WTC11 (cell line): ENCODE data around the gene SGCD. TPM values are rescaled to one million over a fixed set of nuclear protein-coding genes. Genes with fewer than 3 reads are reported as not detected.

Source experiments
- ATAC-seq: fragments of 200-7000 bp; cut with Tn5 transposase; 2 replicates; pipeline ENCODE4 v1.10.0; 2021; ENCODE audit warnings: mild to moderate bottlenecking, moderate library complexity
- CTCF ChIA-PET: fragments of 300-600 bp; sonication (Branson Sonifier 250); formaldehyde crosslinking; loops from one replicate; lab custom pipeline; 2021; ENCODE audit warnings: antibody characterized with exemption; lab: Charles Lee
- POLR2A ChIA-PET: fragments of 350-600 bp; sonication (Branson Sonifier 250); formaldehyde crosslinking; loops from one replicate; lab custom pipeline; 2021; ENCODE audit warnings: antibody characterized with exemption; lab: Charles Lee
- DNase-seq: peaks from one replicate; pipeline ENCODE4 v3.0.0; 2021; ENCODE audit warnings: low spot score
- H3K27ac Mint-ChIP-seq: 2 replicates; pipeline ENCODE4 v1.8.0; 2021; ENCODE audit warnings: mixed read lengths
- H3K27me3 Mint-ChIP-seq: 2 replicates; pipeline ENCODE4 v1.8.0; 2021; ENCODE audit warnings: low read depth, mild to moderate bottlenecking, moderate library complexity, mixed read lengths
- H3K36me3 Mint-ChIP-seq: 2 replicates; pipeline ENCODE4 v1.8.0; 2021; ENCODE audit warnings: mixed read lengths
- H3K4me1 Mint-ChIP-seq: 2 replicates; pipeline ENCODE4 v1.8.0; 2022; ENCODE audit warnings: mixed read lengths
- H3K4me3 Mint-ChIP-seq: 2 replicates; pipeline ENCODE4 v1.8.0; 2021; ENCODE audit warnings: mild to moderate bottlenecking, moderate library complexity, mixed read lengths
- H3K9me3 Mint-ChIP-seq: 2 replicates; pipeline ENCODE4 v1.8.0; 2021; ENCODE audit warnings: mixed read lengths
- ELF4 ChIP-seq: sonication (generic); formaldehyde crosslinking; IDR thresholded peaks from 2 replicates; pipeline ENCODE4 v1.8.1; 2022; ENCODE audit warnings: low read depth, mild to moderate bottlenecking, moderate library complexity, missing genetic modification reagents
- EMX1 ChIP-seq: fragments of 250-450 bp; sonication (Bioruptor Pico); IDR thresholded peaks from 2 replicates; pipeline ENCODE4 v1.8.0; 2021; ENCODE audit warnings: mild to moderate bottlenecking
- ETV6 ChIP-seq: sonication (generic); formaldehyde crosslinking; IDR thresholded peaks from 2 replicates; pipeline ENCODE4 v1.8.1; 2022; ENCODE audit warnings: mild to moderate bottlenecking, missing genetic modification reagents
- FOXJ3 ChIP-seq: sonication (generic); formaldehyde crosslinking; IDR thresholded peaks from 2 replicates; pipeline ENCODE4 v1.9.0; 2021; ENCODE audit warnings: missing genetic modification reagents, mild to moderate bottlenecking, borderline replicate concordance
- FOXK1 ChIP-seq: sonication (generic); formaldehyde crosslinking; IDR thresholded peaks from 2 replicates; pipeline ENCODE4 v1.8.0; 2022; ENCODE audit warnings: mild to moderate bottlenecking, moderate library complexity, missing genetic modification reagents
- FOXP1 ChIP-seq: sonication (generic); formaldehyde crosslinking; IDR thresholded peaks from 2 replicates; pipeline ENCODE4 v1.8.0; 2022; ENCODE audit warnings: missing genetic modification reagents, mild to moderate bottlenecking, moderate library complexity, borderline replicate concordance
- GRHL2 ChIP-seq: fragments of 250-450 bp; sonication (Bioruptor Pico); IDR thresholded peaks from 2 replicates; pipeline ENCODE4 v1.8.0; 2022; ENCODE audit warnings: mild to moderate bottlenecking, moderate library complexity; ENCODE audit not compliant: insufficient replicate concordance, severe bottlenecking
- GTF2I ChIP-seq: fragments of 250-450 bp; sonication (Bioruptor Pico); conservative IDR thresholded peaks from 2 replicates; pipeline ENCODE4 v1.4.0; 2021; ENCODE audit warnings: mild to moderate bottlenecking
- HMGA2 ChIP-seq: fragments of 250-450 bp; sonication (Bioruptor Pico); IDR thresholded peaks from 2 replicates; pipeline ENCODE4 v1.4.0; 2021; ENCODE audit warnings: mild to moderate bottlenecking, moderate library complexity
- JUN ChIP-seq: sonication (generic); formaldehyde crosslinking; IDR thresholded peaks from 2 replicates; pipeline ENCODE4 v1.8.0; 2023; ENCODE audit warnings: mild to moderate bottlenecking, missing genetic modification reagents
- KAT7 ChIP-seq: sonication (generic); formaldehyde crosslinking; IDR thresholded peaks from 2 replicates; pipeline ENCODE4 v1.8.1; 2023; ENCODE audit warnings: missing genetic modification reagents, mild to moderate bottlenecking, borderline replicate concordance
- MLX ChIP-seq: sonication (generic); formaldehyde crosslinking; IDR thresholded peaks from 2 replicates; pipeline ENCODE4 v1.8.1; 2023; ENCODE audit warnings: mild to moderate bottlenecking, missing genetic modification reagents, moderate library complexity
- MYBL2 ChIP-seq: sonication (generic); formaldehyde crosslinking; IDR thresholded peaks from 2 replicates; pipeline ENCODE4 v1.8.1; 2023; ENCODE audit warnings: mild to moderate bottlenecking, moderate library complexity, missing genetic modification reagents
- NFATC4 ChIP-seq: fragments of 250-450 bp; sonication (Bioruptor Pico); IDR thresholded peaks from 2 replicates; pipeline ENCODE4 v1.9.0; 2021; ENCODE audit warnings: mild to moderate bottlenecking
- NR1H2 ChIP-seq: sonication (generic); formaldehyde crosslinking; IDR thresholded peaks from 2 replicates; pipeline ENCODE4 v1.9.0; 2021; ENCODE audit warnings: mild to moderate bottlenecking, moderate library complexity, missing genetic modification reagents
- SOX15 ChIP-seq: fragments of 250-450 bp; sonication (Bioruptor Pico); IDR thresholded peaks from 2 replicates; pipeline ENCODE4 v1.9.0; 2021; ENCODE audit warnings: mild to moderate bottlenecking
- SP1 ChIP-seq: sonication (generic); formaldehyde crosslinking; conservative IDR thresholded peaks from 2 replicates; pipeline ENCODE4 v1.8.1; 2022; ENCODE audit warnings: missing genetic modification reagents
- STAT6 ChIP-seq: sonication (generic); formaldehyde crosslinking; conservative IDR thresholded peaks from 2 replicates; pipeline ENCODE4 v1.8.1; 2023; ENCODE audit warnings: mild to moderate bottlenecking, low read depth, missing genetic modification reagents, moderate library complexity
- ZBTB43 ChIP-seq: sonication (generic); formaldehyde crosslinking; IDR thresholded peaks from 2 replicates; pipeline ENCODE4 v1.8.1; 2023; ENCODE audit warnings: mild to moderate bottlenecking, missing genetic modification reagents
- ZNF219 ChIP-seq: sonication (generic); formaldehyde crosslinking; IDR thresholded peaks from 2 replicates; pipeline ENCODE4 v1.8.0; 2023; ENCODE audit warnings: missing genetic modification reagents, mild to moderate bottlenecking, borderline replicate concordance
- ZNF232 ChIP-seq: sonication (generic); formaldehyde crosslinking; IDR thresholded peaks from 2 replicates; pipeline ENCODE4 v1.8.0; 2022; ENCODE audit warnings: mild to moderate bottlenecking, missing genetic modification reagents
- ZNF263 ChIP-seq: sonication (generic); formaldehyde crosslinking; IDR thresholded peaks from 2 replicates; pipeline ENCODE4 v1.8.1; 2022; ENCODE audit warnings: low read depth, mild to moderate bottlenecking, moderate library complexity, missing genetic modification reagents
- ZNF396 ChIP-seq: fragments of 250-450 bp; sonication (Bioruptor Pico); IDR thresholded peaks from 2 replicates; pipeline ENCODE4 v1.8.0; 2021; ENCODE audit warnings: mild to moderate bottlenecking, moderate library complexity, borderline replicate concordance
- ZNF425 ChIP-seq: fragments of 250-450 bp; sonication (Bioruptor Pico); conservative IDR thresholded peaks from 2 replicates; pipeline ENCODE4 v1.9.0; 2021; ENCODE audit warnings: mild to moderate bottlenecking
- total RNA-seq: library from RNA; stranded (reverse); gene quantifications from 3 replicates; pipeline ENCODE4 v1.2.3, GENCODE V29; 2021
- TF ChIP-seq, protein P1 (sequence below): fragments of 250-450 bp; sonication (Bioruptor Pico); IDR thresholded peaks from 2 replicates; pipeline ENCODE4 v1.8.0; 2021; ENCODE audit warnings: mild to moderate bottlenecking
- TF ChIP-seq, protein P2 (sequence below): sonication (generic); formaldehyde crosslinking; IDR thresholded peaks from 2 replicates; pipeline ENCODE4 v1.8.0; 2022; ENCODE audit warnings: mild to moderate bottlenecking, missing genetic modification reagents
- TF ChIP-seq, protein P3 (sequence below): sonication (generic); formaldehyde crosslinking; IDR thresholded peaks from 2 replicates; pipeline ENCODE4 v1.8.1; 2023; ENCODE audit warnings: mild to moderate bottlenecking, missing genetic modification reagents, borderline replicate concordance

Gene SGCD
- total RNA-seq, 1 experiment from 2014 or later, result 0.33 TPM

GRCh38 chr5:156778752-156779151, 451.8 kb downstream of the SGCD start (continued):
- TF ChIP-seq STAT6 (CRISPR knock-in tag) (no peak), ZNF263 (CRISPR knock-in tag) (no peak), MYBL2 (CRISPR knock-in tag) (no peak), ETV6 (CRISPR knock-in tag) (no peak), EMX1 (no peak), ZNF219 (no peak), SP1 (no peak), FOXK1 (no peak)
- TF ChIP-seq, protein P1, sequence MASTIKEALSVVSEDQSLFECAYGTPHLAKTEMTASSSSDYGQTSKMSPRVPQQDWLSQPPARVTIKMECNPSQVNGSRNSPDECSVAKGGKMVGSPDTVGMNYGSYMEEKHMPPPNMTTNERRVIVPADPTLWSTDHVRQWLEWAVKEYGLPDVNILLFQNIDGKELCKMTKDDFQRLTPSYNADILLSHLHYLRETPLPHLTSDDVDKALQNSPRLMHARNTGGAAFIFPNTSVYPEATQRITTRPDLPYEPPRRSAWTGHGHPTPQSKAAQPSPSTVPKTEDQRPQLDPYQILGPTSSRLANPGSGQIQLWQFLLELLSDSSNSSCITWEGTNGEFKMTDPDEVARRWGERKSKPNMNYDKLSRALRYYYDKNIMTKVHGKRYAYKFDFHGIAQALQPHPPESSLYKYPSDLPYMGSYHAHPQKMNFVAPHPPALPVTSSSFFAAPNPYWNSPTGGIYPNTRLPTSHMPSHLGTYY (CRISPR knock-in tag), result no peak

GRCh38 chr5:156779436-156779835, 452.5 kb downstream of the SGCD start:
- H3K4me1 Mint-ChIP-seq, result peaks cover 2% of the 10 kb centered on the region; the same call in 1 of the 2 replicates
- peaks cover 15% of the 10 kb centered on the region for H3K36me3 Mint-ChIP-seq

DNA sequence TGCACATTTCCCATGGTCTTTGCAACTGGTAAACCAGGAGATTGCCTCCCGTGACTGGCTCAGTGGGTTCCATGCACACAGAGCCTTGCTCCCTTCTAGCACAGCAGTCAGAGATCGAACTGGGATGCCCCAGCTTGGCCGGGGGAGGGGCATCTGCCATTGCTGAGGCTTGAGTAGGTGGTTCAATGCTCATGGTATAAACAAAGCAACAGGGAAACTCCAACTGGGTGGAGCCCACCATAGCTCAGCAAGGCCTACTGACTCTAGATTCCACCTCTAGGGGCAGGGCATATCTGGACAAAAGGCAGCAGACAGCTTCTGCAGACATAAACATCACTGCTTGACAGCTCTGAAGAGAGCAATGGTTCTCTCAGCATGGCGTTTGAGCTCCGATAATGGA, 456.1 kb downstream of the SGCD start:
- Mint-ChIP-seq H3K27me3 (no peaks in the 10 kb centered on the region; the same call in 1 of the 2 replicates), H3K36me3 (peaks cover 23% of the 10 kb centered on the region), H3K27ac (no peak overlapping the region), H3K4me3 (no peak overlapping the region), H3K4me1 (peaks cover 2% of the 10 kb centered on the region; the same call in 1 of the 2 replicates), H3K9me3 (peaks cover 50% of the 10 kb centered on the region)
- DNase-seq (no peak), ATAC-seq (no peak)
- ChIA-PET POLR2A (no interaction called here), CTCF (interaction anchor here (0.7 kb wide), 1 partner anchor 105 kb away, joined by 3 read pairs; no protein-coding TSS in a partner anchor)
- TF ChIP-seq MLX (no peak), ZBTB43 (CRISPR knock-in tag) (no peak), ZNF396 (CRISPR knock-in tag) (no peak), NR1H2 (no peak), ELF4 (CRISPR knock-in tag) (no peak), ZNF425 (no peak)
- TF ChIP-seq, protein P2, sequence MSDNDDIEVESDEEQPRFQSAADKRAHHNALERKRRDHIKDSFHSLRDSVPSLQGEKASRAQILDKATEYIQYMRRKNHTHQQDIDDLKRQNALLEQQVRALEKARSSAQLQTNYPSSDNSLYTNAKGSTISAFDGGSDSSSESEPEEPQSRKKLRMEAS (CRISPR knock-in tag), result no peak

More at GRCh38 chr5:156779436-156779835, 452.5 kb downstream of the SGCD start:
- Mint-ChIP-seq H3K27me3 (no peaks in the 10 kb centered on the region), H3K9me3 (peaks cover 26% of the 10 kb centered on the region), H3K4me3 (no peak overlapping the region), H3K27ac (no peak overlapping the region)
- no peak for DNase-seq
- CTCF ChIA-PET, result no interaction called here
- POLR2A ChIA-PET, result no interaction called here
- no peak for TF ChIP-seq NFATC4 (CRISPR knock-in tag)
- no peak for TF ChIP-seq GTF2I
- TF ChIP-seq ZNF232 (CRISPR knock-in tag), result no peak
- TF ChIP-seq, protein P3, sequence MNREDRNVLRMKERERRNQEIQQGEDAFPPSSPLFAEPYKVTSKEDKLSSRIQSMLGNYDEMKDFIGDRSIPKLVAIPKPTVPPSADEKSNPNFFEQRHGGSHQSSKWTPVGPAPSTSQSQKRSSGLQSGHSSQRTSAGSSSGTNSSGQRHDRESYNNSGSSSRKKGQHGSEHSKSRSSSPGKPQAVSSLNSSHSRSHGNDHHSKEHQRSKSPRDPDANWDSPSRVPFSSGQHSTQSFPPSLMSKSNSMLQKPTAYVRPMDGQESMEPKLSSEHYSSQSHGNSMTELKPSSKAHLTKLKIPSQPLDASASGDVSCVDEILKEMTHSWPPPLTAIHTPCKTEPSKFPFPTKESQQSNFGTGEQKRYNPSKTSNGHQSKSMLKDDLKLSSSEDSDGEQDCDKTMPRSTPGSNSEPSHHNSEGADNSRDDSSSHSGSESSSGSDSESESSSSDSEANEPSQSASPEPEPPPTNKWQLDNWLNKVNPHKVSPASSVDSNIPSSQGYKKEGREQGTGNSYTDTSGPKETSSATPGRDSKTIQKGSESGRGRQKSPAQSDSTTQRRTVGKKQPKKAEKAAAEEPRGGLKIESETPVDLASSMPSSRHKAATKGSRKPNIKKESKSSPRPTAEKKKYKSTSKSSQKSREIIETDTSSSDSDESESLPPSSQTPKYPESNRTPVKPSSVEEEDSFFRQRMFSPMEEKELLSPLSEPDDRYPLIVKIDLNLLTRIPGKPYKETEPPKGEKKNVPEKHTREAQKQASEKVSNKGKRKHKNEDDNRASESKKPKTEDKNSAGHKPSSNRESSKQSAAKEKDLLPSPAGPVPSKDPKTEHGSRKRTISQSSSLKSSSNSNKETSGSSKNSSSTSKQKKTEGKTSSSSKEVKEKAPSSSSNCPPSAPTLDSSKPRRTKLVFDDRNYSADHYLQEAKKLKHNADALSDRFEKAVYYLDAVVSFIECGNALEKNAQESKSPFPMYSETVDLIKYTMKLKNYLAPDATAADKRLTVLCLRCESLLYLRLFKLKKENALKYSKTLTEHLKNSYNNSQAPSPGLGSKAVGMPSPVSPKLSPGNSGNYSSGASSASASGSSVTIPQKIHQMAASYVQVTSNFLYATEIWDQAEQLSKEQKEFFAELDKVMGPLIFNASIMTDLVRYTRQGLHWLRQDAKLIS (CRISPR knock-in tag), result no peak
- TF ChIP-seq KAT7 (CRISPR knock-in tag), result no peak
- no peak for TF ChIP-seq HMGA2 (CRISPR knock-in tag)
- no peak for TF ChIP-seq FOXP1 (CRISPR knock-in tag)
- TF ChIP-seq FOXJ3 (CRISPR knock-in tag), result no peak
- TF ChIP-seq SOX15, result no peak
- no peak for TF ChIP-seq GRHL2 (CRISPR knock-in tag)
- TF ChIP-seq JUN, result no peak
- peak; percentile 71 for ATAC-seq
